Stimulated activated CD8-positive, alpha-beta memory T cell treated with anti-CD3 and anti-CD28 coated beads, Interleukin-7, amount 100 ng/mL, for 1 hour (primary cell): ENCODE measurements around the gene NUP210.
"Not testable (repeated sequence)": the region's sequence is repeated elsewhere in the genome, so short reads cannot be mapped to it uniquely, and the experiment has no call there.

Experiments
- DNase-seq, 2 donors: peaks; one replicate each; pipeline ENCODE4 v3.0.0-alpha.2; 2020; ENCODE audit warnings: low read depth in 2 of 2

The NUP210 gene

DNA sequence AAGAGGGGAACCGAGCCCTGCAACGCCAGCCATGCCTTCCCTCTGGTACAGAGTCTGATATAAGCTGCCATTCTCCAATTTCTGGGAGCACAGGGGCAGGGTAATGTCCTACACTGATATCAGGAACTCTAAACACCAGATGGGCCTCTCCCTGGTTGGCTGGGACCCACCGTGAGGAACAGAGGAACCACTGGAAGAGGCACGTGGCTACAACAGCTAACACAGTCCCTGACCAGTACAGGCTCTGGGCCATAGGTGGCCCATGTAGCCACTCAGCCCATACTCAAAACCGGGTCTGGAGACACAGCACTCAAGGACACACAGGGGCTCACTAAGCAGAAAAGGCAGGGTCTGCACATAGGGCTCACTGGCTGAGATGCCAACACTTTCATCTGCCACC, 13.9 kb downstream of the NUP210 start:
- no peak for DNase-seq

DNA sequence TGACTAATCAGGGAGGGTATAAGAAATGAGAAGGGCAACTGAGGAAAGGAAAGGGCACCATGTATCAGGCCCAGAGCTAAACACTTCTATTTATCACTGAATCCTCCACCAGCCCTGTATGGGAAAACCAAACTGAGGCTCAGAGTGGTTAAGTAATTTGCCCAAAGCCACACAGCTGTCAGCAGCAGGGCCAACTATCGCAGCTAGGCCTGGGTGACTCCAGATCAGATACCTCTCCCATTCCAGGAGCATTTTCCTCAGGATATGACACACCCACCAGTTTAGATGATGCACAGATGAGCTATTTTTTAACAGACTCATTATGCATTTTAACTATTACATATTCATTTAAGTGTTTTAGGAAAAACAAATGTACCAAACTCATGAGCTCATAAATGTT, 14.5 kb downstream of the NUP210 start:
- DNase-seq = no peak

DNA sequence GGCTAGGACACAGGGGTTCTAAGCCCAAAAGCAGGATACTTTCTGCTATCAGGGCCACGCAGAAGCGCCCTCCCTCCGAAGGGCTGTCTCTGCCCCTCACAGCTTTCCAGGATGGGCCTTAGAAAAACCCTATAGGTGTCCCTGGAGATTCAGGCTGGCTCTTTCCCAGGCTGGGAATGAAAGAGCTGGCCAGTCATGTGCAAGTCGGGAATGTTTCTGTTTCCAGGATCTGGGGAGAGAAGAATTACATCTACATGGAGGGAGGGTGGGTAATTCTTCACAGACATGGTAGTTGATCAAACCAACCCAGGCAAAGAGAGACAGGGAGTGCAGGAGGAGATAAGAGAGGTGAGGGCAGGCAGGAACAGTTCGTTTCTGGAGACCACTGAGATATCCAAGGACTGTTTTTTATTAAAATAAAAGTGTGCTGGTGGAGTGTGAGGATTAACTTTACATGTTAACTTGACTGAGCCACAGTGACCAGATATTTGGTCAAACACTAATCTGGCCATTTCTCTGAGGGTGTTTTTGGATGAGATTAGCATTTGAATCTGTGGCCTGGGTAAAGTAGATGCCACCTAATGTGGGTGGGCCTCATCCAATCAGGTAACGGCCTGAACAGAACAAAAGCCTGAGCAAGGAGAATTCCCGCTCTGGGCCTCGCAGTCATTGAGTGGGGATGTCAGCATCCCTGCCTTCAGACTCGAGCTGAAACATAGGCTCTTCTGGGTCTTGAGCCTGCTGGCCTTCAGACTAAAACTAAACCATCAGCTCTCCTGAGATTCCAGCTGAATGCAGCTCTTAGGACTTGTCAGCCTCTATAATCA, 15.3 kb downstream of the NUP210 start:
- no peak for DNase-seq

- DNase-seq = no peak
These were observed 16.3 kb downstream of the NUP210 start for GRCh38 chr3:13403847-13404246.

GRCh38 chr3:13403213-13403819, 16.8 kb downstream of the NUP210 start:
- no peak for DNase-seq

- no peak for DNase-seq
These were observed 19.0 kb downstream of the NUP210 start for GRCh38 chr3:13401149-13401548.

GRCh38 chr3:13400114-13400673, 19.9 kb downstream of the NUP210 start:
- no peak for DNase-seq

DNA sequence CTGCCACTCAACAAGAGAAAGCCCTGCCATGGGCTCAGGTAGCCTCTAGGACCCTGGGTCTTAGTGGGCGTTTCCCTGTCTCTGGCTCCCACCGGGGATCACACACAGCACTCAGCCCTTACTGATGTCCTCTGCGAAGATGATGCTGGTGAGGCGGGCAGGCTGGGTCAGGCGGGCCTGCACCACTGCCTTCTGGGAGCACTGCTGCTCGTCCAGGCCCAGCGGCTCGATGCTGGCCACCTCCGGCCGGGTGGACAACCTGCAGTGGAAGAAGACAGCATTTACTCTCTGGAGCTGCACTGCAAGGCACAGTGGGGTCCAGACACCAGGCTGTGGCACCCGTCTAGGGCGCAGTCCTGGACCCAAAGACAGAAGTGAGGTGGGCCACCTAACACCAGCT, 20.5 kb downstream of the NUP210 start:
- no peak for DNase-seq

GRCh38 chr3:13397316-13397715, 22.8 kb downstream of the NUP210 start:
- no peak for DNase-seq

DNA sequence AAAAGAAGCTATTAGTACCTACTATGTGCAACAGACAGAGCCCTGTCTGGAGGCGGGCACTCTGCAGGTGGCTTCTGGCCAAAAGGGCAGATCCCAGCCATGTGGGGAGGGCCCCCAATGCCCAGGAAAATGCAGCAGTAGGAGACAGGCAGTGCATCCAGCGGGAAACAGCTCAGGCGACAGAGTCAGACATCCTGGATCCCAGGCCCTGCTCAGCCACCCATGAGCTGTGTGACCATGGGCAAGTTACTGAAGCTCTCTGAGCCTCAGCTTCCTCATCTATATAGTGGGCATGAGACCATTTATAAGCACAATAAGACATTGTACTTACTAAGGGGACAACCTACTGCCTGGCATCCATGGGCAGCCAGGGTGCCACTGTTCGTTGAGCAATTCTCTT, 25.8 kb downstream of the NUP210 start:
- DNase-seq = no peak

DNA sequence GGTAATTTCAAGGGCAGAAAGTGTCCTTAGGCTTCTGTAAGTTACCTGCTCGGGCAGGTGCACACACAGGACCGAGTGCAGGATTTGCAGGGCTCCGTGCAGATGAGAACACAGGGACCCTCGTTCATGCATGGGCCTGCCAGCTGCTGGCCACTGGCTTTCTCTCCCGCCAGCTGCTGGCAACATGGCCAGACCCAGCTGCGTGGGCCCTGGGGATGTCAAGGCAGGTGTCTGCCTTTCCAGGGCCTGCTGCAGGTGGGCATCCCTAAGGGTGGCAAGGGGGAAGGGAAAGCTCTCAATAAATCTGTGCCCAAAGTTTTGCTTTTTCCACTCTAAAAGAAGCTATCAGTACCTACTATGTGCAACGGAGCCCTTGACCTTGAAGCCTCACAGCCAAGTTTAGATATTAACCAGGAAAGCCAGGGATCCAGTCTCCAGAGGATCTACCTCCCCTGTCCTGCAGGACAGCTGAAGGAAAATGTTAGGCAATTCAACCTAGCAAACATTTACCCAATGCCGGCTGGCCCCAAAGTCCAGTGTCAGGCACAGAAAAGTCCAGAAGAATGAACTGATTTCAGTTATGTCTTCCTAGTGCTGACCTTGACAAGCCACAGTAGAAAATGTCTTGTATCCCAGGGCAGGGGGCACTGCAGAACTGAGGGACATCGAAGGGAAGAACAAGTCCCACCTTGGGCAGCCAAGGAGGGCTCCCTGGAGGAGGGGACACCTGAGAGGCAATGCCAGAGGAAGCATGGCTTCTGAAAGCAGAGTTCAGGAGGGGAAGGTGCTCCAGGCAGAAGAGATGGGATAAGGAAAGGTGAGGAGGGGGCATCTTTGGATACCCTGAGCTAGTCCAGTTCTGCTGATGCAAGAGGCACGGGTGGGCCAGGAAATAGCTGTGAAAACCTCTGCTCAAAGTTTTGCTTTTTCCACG, 26.4 kb downstream of the NUP210 start:
- no peak for DNase-seq

DNA sequence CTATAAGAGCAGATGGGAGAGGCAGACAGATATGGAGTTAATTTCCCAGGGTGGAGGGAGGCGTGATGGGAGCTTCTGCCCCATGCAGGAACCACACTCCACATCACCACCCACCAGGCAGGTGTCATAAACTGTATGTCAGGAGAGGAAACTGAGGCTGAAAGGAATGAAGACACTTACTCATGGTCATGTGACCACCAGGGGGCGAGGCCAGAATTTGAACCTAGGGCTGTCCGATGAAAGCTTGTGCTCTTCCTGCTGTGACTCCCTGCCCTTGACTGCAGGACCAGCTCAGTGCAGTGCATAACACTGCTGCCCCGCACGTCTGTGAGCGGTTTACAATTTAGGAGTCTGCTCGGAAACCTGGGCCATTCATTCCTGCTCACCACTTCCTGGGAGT, 28.8 kb downstream of the NUP210 start:
- no peak for DNase-seq

DNA sequence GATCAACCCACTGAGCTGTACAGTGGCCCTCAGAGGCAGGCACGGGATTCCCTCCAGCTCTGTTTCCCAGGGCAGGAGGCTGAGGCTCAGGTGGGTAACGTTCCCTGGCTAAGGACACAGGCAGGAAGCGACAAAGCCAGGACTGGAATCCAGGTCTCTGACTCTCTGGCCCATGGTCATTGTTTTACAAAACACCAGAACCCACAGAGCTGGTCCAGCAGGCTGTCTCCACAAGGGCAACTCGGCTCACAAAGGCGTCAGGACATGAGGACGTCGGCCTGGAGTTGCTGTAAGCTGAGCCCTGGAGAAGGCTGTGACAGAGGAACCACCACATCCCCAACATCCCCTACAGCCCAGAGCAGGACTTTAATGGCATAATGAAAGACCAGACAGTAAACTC, 30.7 kb downstream of the NUP210 start:
- no peak for DNase-seq

DNA sequence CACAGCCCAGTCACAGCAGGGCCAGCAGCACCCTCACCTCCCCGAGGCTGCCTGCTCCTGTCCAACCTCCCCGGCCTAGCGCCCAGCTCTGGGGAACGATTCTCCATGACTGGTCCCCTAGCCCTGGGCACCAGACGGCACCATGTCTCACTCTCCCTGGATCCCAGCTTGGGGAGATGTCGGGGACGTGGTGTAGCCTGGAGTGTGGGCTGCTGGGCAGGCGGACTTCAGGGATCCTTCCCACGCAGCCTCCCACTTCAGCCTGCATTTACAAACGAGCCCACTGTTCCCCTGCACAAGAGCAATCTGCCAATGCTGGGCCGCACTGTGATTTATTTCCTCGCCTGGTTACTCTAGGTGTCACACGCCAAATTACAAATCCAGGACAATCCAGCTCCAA, 31.3 kb downstream of the NUP210 start:
- DNase-seq = no peak

GRCh38 chr3:13385373-13385965, 34.7 kb downstream of the NUP210 start:
- no peak for DNase-seq

DNA sequence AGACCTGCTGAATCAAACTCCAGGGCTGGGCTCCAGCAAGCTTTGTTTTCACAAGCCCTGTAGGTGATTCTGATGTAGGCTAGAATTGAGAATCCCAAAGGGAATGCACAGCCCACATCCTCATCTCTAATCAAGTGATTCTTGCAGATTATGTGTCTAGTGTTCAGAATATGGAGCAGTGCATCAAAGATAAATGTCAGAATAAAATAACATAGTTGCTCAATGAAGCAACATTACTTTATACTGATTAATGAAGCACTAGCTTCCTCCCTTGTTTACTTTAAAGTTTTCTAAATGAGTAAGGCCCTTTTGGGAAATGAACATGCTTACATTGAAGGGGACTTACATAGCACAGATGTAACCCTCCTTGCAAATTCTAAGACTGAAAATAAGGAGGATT, 39.2 kb downstream of the NUP210 start:
- DNase-seq = no peak

DNA sequence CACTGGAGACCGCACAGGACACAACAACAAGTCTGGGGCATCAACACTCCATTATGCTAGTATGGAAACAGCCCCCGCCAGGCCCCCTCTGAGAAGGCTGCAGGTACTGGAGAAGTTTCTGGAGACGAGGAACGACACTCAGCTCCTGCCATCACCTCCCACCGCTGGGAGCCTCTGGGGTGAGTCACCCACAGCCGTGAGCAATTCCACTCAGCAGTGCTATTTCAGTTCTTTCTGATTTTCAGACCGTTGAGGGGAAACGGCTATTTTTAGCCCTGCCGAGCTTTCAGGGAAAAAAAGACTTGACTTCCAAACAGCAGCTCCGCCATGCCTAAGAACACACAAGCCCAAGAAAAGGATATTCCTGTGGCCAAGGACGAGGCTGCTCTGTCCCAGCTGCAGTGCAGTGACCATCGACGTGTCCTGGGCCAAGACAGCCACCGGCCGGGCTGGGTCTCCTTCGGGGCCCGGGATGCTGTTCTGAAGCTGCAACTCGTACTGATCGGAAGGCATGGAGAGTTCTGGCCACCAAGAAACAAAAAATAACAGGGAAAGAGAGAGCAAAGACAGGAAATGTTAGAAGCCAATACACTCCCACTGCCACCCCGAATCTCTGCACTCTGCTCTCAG, 40.8 kb downstream of the NUP210 start:
- DNase-seq = no peak

- no peak for DNase-seq
These were observed 42.0 kb downstream of the NUP210 start for GRCh38 chr3:13378155-13378554.

DNA sequence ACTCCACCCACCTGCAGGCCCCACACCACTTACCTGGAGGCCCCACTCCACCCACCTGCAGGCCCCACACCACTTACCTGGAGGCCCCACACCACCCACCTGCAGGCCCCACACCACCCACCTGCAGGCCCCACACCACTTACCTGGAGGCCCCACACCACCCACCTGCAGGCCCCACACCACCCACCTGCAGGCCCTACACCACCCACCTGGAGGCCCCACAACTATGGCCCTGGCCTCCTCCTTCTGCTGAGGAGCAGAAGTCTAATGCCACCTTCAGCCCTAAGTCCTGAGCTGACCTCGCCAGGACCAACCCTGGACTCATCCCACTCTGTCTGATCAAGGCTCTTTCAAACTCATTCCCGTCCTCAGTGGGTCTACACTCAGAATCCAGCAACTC, 42.4 kb downstream of the NUP210 start:
- not testable (repeated sequence) for DNase-seq

GRCh38 chr3:13377021-13377420, 43.1 kb downstream of the NUP210 start:
- no peak for DNase-seq

GRCh38 chr3:13376091-13376490, 44.0 kb downstream of the NUP210 start:
- no peak for DNase-seq
